HG02970 (cell line): ENCODE data around the gene ARID5A.
A peak's percentile ranks its signal among the peaks of the same experiment; 100 is the strongest.

Experiments
- ATAC-seq: cut with Tn5 transposase; IDR thresholded peaks from one replicate; pipeline ENCODE4 v1.9.1; 2021; ENCODE audit warnings: mild to moderate bottlenecking, moderate library complexity, moderate number of reproducible peaks; ENCODE audit not compliant: unreplicated experiment, low FRiP score

The ARID5A gene

GRCh38 chr2:96526101-96526591, 10.4 kb upstream of the ARID5A start:
- no peak for ATAC-seq

GRCh38 chr2:96526615-96527285, 9.8 kb upstream of the ARID5A start:
- no peak for ATAC-seq

GRCh38 chr2:96527286-96528005, 9.1 kb upstream of the ARID5A start:
- ATAC-seq: no peak

GRCh38 chr2:96528006-96528699, 8.4 kb upstream of the ARID5A start:
- ATAC-seq: no peak

- no peak for ATAC-seq
Observed at GRCh38 chr2:96528700-96529375, 7.7 kb upstream of the ARID5A start.

GRCh38 chr2:96529376-96530143, 7.0 kb upstream of the ARID5A start:
- ATAC-seq: no peak

GRCh38 chr2:96530144-96530430, 6.5 kb upstream of the ARID5A start:
- ATAC-seq: no peak

- ATAC-seq: no peak
Observed at GRCh38 chr2:96530474-96531357, 5.8 kb upstream of the ARID5A start.

- no peak for ATAC-seq
Observed at GRCh38 chr2:96531366-96531765, 5.2 kb upstream of the ARID5A start.

GRCh38 chr2:96531872-96532505, 4.6 kb upstream of the ARID5A start:
- no peak for ATAC-seq

- ATAC-seq: no peak
Observed at GRCh38 chr2:96532641-96533291, 3.8 kb upstream of the ARID5A start.

- ATAC-seq: no peak
Observed at GRCh38 chr2:96533292-96534073, 3.1 kb upstream of the ARID5A start.

GRCh38 chr2:96534141-96534540, 2.4 kb upstream of the ARID5A start:
- no peak for ATAC-seq

GRCh38 chr2:96534701-96535181, 1.8 kb upstream of the ARID5A start:
- ATAC-seq: no peak

- ATAC-seq: no peak
Observed at GRCh38 chr2:96535331-96535730, 1.2 kb upstream of the ARID5A start.

GRCh38 chr2:96537066-96537733, 648 bp downstream of the ARID5A start:
- peak; percentile 45 for ATAC-seq
